Endothelial cell (in vitro differentiated cells): Measurements from ENCODE around the gene FBXL12. TPM values are rescaled to one million over a fixed set of nuclear protein-coding genes. Genes with fewer than 3 reads are reported as not detected.

ENCODE experiments used
- DNase-seq: peaks from one replicate; pipeline ENCODE4 v3.0.0; 2021; ENCODE audit warnings: low spot score
- H3K27ac Mint-ChIP-seq: one replicate; pipeline ENCODE4 v1.8.0; 2021; ENCODE audit warnings: mixed read lengths, inconsistent platforms; ENCODE audit not compliant: unreplicated experiment
- H3K27me3 Mint-ChIP-seq: one replicate; pipeline ENCODE4 v1.8.0; 2021; ENCODE audit warnings: mild to moderate bottlenecking, moderate library complexity, mixed read lengths, inconsistent platforms; ENCODE audit not compliant: unreplicated experiment
- H3K36me3 Mint-ChIP-seq: one replicate; pipeline ENCODE4 v1.8.0; 2021; ENCODE audit warnings: mild to moderate bottlenecking, low read depth, mixed read lengths, inconsistent platforms; ENCODE audit not compliant: unreplicated experiment
- H3K4me1 Mint-ChIP-seq: one replicate; pipeline ENCODE4 v1.8.0; 2021; ENCODE audit warnings: mild to moderate bottlenecking, mixed read lengths, inconsistent platforms; ENCODE audit not compliant: unreplicated experiment
- H3K4me3 Mint-ChIP-seq: one replicate; pipeline ENCODE4 v1.8.0; 2021; ENCODE audit warnings: mild to moderate bottlenecking, mixed read lengths, inconsistent platforms; ENCODE audit not compliant: unreplicated experiment
- H3K9me3 Mint-ChIP-seq: one replicate; pipeline ENCODE4 v1.8.0; 2021; ENCODE audit warnings: mixed read lengths, inconsistent platforms; ENCODE audit not compliant: unreplicated experiment
- total RNA-seq: library from RNA; stranded (reverse); fragmentation: NEBNext Ultra II Directional; extraction: Animal tissue kit (Norgen Biotek cat#: 25700); gene quantifications from one replicate; pipeline ENCODE4 v1.2.1, GENCODE V29; 2021; ENCODE audit not compliant: unreplicated experiment
- TF ChIP-seq, protein P1 (sequence below): fragments of 200-600 bp; sonication (generic); IDR thresholded peaks from one replicate; pipeline ENCODE4 v1.5.0; 2021; ENCODE audit warnings: antibody characterized with exemption; ENCODE audit not compliant: unreplicated experiment

Gene FBXL12
- total RNA-seq, 1 donor from 2014 or later, result 45.9 TPM

DNA sequence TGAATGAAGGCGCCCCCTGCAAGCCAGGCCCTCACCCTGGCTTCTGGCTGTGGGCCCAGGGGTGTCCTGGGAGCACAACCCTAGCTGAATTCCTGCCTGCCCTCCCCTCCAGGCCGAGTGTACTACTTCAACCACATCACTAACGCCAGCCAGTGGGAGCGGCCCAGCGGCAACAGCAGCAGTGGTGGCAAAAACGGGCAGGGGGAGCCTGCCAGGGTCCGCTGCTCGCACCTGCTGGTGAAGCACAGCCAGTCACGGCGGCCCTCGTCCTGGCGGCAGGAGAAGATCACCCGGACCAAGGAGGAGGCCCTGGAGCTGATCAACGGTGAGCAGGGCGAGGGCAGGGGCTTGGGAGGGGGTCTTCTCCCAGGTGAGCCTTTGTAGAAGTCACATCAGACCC, 19.4 kb upstream of the FBXL12 start:
- H3K4me1 Mint-ChIP-seq, result peaks cover 3% of the 10 kb centered on the region
- H3K27me3 Mint-ChIP-seq, result peaks cover 11% of the 10 kb centered on the region
- H3K4me3 Mint-ChIP-seq, result no peak overlapping the region
- peaks cover 24% of the 10 kb centered on the region for H3K36me3 Mint-ChIP-seq
- no peak overlapping the region for H3K27ac Mint-ChIP-seq
- no peak for DNase-seq
- TF ChIP-seq, protein P1, sequence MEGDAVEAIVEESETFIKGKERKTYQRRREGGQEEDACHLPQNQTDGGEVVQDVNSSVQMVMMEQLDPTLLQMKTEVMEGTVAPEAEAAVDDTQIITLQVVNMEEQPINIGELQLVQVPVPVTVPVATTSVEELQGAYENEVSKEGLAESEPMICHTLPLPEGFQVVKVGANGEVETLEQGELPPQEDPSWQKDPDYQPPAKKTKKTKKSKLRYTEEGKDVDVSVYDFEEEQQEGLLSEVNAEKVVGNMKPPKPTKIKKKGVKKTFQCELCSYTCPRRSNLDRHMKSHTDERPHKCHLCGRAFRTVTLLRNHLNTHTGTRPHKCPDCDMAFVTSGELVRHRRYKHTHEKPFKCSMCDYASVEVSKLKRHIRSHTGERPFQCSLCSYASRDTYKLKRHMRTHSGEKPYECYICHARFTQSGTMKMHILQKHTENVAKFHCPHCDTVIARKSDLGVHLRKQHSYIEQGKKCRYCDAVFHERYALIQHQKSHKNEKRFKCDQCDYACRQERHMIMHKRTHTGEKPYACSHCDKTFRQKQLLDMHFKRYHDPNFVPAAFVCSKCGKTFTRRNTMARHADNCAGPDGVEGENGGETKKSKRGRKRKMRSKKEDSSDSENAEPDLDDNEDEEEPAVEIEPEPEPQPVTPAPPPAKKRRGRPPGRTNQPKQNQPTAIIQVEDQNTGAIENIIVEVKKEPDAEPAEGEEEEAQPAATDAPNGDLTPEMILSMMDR, result no peak
- H3K9me3 Mint-ChIP-seq, result no peaks in the 10 kb centered on the region

DNA sequence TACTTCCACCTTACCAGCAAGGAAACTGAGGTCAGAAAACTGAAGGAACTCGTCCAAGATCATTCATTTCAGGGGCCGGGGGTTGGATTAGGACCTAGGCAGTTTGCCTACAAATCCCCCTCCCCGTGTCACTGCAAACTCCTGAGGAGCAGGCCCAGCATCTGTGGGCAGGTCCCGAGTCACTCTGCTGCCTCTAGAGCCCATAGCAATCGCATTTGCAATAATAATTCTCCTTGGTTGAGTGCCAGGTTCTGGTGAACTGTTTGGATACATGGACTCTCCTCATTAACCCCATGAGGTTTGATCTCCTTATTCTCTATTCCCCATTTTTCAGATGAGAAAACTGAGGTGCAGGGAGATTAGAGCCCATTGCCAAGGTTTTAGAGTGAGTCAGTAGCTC, 17.1 kb upstream of the FBXL12 start:
- no peak overlapping the region for H3K27ac Mint-ChIP-seq
- H3K4me1 Mint-ChIP-seq, result peaks cover 3% of the 10 kb centered on the region
- peaks cover 5% of the 10 kb centered on the region for H3K27me3 Mint-ChIP-seq
- H3K36me3 Mint-ChIP-seq, result peaks cover 6% of the 10 kb centered on the region
- TF ChIP-seq, protein P1, result no peak
- no peak for DNase-seq
- H3K4me3 Mint-ChIP-seq, result peak overlapping the region; percentile 93
- no peaks in the 10 kb centered on the region for H3K9me3 Mint-ChIP-seq

DNA sequence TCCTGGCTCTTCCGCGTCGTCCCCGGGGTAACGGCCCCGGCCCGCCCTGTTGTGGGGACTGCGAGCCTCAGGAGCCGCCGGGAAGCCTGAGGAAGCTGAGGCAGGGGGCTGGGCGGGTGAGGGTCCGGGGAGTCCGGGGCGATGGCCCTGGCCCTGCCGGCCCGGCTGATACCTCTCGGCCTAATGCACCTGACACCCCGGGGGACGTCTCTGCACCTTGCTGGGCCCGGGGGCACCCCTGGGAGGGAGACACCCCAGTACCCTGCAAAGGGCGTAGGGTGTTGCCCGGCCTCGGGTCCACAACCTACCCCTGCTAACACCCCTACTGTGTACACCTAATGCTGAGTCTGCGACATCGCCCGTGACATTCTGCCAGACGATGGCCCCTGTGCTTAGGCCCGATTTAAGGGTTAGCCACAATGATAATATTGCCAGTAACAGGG, 16.6 kb upstream of the FBXL12 start:
- DNase-seq, result no peak
- peaks cover 3% of the 10 kb centered on the region for H3K4me1 Mint-ChIP-seq
- TF ChIP-seq, protein P1, result no peak
- no peak overlapping the region for H3K27ac Mint-ChIP-seq
- H3K9me3 Mint-ChIP-seq, result no peaks in the 10 kb centered on the region
- peak overlapping the region; percentile 93 for H3K4me3 Mint-ChIP-seq
- H3K27me3 Mint-ChIP-seq, result peaks cover 5% of the 10 kb centered on the region
- peaks cover 3% of the 10 kb centered on the region for H3K36me3 Mint-ChIP-seq

DNA sequence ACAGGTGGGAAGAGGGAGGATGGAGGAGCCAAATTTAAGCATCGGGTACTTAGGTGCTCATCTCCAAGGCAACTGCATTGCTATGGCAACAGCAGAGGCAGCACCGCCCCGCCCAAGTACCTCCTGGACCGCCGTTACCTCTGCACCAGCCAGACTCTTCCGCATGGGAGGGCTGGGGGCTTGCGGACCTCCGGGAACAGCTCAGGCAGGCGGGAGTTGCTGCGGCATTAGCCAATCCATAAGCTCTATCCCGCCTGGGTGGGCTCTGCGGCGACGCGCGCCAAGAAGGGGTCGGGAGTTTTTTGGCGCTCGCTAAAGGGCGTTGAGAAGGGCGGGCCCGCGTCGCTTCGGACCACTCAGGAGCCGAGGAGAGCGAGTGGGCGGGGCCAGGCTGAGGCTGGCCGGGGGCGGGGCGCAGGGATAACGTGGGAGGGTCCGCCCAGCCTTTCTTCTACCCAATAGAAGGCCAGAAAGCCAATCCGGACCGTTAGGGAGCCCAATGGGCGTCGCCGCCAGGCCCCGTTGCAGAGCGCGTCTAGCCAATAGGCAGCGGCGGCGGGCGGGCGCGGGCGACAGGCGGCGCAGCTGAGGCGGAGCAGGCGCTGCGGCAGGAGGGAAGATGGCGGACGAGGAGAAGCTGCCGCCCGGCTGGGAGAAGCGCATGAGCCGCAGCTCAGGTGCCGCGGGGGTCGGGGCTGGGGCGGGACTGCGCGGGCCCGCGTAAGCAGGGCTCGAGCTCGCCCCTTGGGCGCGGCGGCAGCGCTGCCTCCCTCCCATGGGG, 16.0 kb upstream of the FBXL12 start, which contains the start of gene PIN1:
TSS of gene PIN1 (plus strand) at position 593 of the 781 bp plus-strand sequence. CDS start at position 620, 27 bp downstream.
- peak within 1 kb of the TSS; percentile 93 for H3K4me3 Mint-ChIP-seq
- H3K4me1 Mint-ChIP-seq, result peaks cover 3% of the 10 kb centered on the region
- peak within 1 kb of the TSS; percentile 48 for H3K27ac Mint-ChIP-seq
- DNase-seq, result peak; percentile 99
- peaks cover 5% of the 10 kb centered on the region for H3K27me3 Mint-ChIP-seq
- H3K36me3 Mint-ChIP-seq, result peaks cover 4% of the 10 kb centered on the region
- no peaks in the 10 kb centered on the region for H3K9me3 Mint-ChIP-seq
- TF ChIP-seq, protein P1, result peak; percentile 41

DNA sequence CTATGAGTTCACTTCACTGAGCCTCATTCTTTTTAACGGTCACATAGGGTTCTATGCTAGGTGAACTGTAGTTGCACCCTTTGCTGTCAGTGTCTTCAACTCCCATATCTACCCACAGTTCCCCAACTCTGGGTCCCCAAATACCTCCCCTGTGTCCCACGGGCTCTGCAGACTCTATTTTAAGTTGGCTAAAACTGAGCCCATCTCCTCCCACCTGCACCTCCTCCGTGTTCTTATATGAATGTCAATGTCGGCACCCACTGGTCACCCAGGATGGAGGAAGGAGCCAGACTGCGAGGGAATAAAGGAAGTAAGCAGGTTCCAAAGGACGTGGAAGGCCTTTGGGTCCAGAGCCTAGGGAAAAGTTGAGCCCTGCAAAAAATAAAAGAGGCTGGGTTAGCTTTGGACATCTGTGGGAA, 15.4 kb upstream of the FBXL12 start:
- no peak for DNase-seq
- TF ChIP-seq, protein P1, result no peak

More for the DNA sequence above, 15.4 kb upstream of the FBXL12 start:
- no peaks in the 10 kb centered on the region for H3K9me3 Mint-ChIP-seq
- peaks cover 6% of the 10 kb centered on the region for H3K36me3 Mint-ChIP-seq
- H3K27me3 Mint-ChIP-seq, result peaks cover 5% of the 10 kb centered on the region
- H3K4me1 Mint-ChIP-seq, result peaks cover 3% of the 10 kb centered on the region
- peak overlapping the region; percentile 48 for H3K27ac Mint-ChIP-seq
- peak overlapping the region; percentile 85 for H3K4me3 Mint-ChIP-seq
